KOPT-K1 (cell line): ENCODE measurements around the gene ZCCHC3.

ENCODE experiments used
- H3K27ac ChIP-seq: fragments of 200-600 bp; sonication (generic); 2 replicates; pipeline ENCODE4 v1.5.1; 2016; ENCODE audit warnings: antibody characterized with exemption, mild to moderate bottlenecking, low read depth, low read length; ENCODE audit not compliant: poor library complexity, severe bottlenecking
- H3K36me3 ChIP-seq: fragments of 200-600 bp; sonication (generic); 2 replicates; pipeline ENCODE4 v1.5.1; 2017; ENCODE audit warnings: antibody characterized with exemption, mild to moderate bottlenecking, low read length, moderate library complexity; ENCODE audit not compliant: insufficient read depth
- H3K9me3 ChIP-seq: fragments of 200-600 bp; sonication (generic); 2 replicates; pipeline ENCODE4 v1.5.1; 2017; ENCODE audit warnings: antibody characterized with exemption, low read length, mild to moderate bottlenecking; ENCODE audit not compliant: insufficient read depth, poor library complexity, severe bottlenecking

ZCCHC3 gene

GRCh38 chr20:275791-276190, 21.6 kb upstream of the ZCCHC3 start:
- Histone ChIP-seq H3K36me3 (peaks cover 36% of the 10 kb centered on the region; the same call in 1 of the 2 replicates), H3K27ac (no peak overlapping the region), H3K9me3 (no peaks in the 10 kb centered on the region)

GRCh38 chr20:276620-277495, 20.5 kb upstream of the ZCCHC3 start:
- Histone ChIP-seq H3K27ac (no peak overlapping the region), H3K9me3 (no peaks in the 10 kb centered on the region), H3K36me3 (peaks cover 43% of the 10 kb centered on the region; the same call in 1 of the 2 replicates)

- Histone ChIP-seq H3K9me3 (no peaks in the 10 kb centered on the region), H3K36me3 (peaks cover 45% of the 10 kb centered on the region; the same call in 1 of the 2 replicates), H3K27ac (no peak overlapping the region)
These were observed 19.9 kb upstream of the ZCCHC3 start for GRCh38 chr20:277496-277781.

- H3K27ac ChIP-seq, result no peak overlapping the region
- peaks cover 45% of the 10 kb centered on the region for H3K36me3 ChIP-seq
- no peaks in the 10 kb centered on the region for H3K9me3 ChIP-seq
These were observed 19.2 kb upstream of the ZCCHC3 start for GRCh38 chr20:278181-278580.

GRCh38 chr20:278607-279571, 18.5 kb upstream of the ZCCHC3 start:
- Histone ChIP-seq H3K36me3 (peaks cover 48% of the 10 kb centered on the region), H3K27ac (no peak overlapping the region), H3K9me3 (no peaks in the 10 kb centered on the region)

- H3K36me3 ChIP-seq, result peaks cover 19% of the 10 kb centered on the region
- H3K9me3 ChIP-seq, result no peaks in the 10 kb centered on the region
- H3K27ac ChIP-seq, result no peak overlapping the region
These were observed 13.2 kb upstream of the ZCCHC3 start for GRCh38 chr20:284172-284571.

GRCh38 chr20:286508-286907, 10.9 kb upstream of the ZCCHC3 start:
- Histone ChIP-seq H3K27ac (no peak overlapping the region), H3K9me3 (no peaks in the 10 kb centered on the region)

GRCh38 chr20:288956-289692, 8.2 kb upstream of the ZCCHC3 start:
- Histone ChIP-seq H3K27ac (peak overlapping the region; percentile 70), H3K9me3 (no peaks in the 10 kb centered on the region), H3K36me3 (no peaks in the 10 kb centered on the region)

More at GRCh38 chr20:286508-286907, 10.9 kb upstream of the ZCCHC3 start:
- H3K36me3 ChIP-seq, result peaks cover 10% of the 10 kb centered on the region

- Histone ChIP-seq H3K27ac (peak overlapping the region; percentile 70), H3K36me3 (no peaks in the 10 kb centered on the region), H3K9me3 (no peaks in the 10 kb centered on the region)
These were observed 7.7 kb upstream of the ZCCHC3 start for GRCh38 chr20:289693-290083.

- H3K36me3 ChIP-seq, result no peaks in the 10 kb centered on the region
- H3K9me3 ChIP-seq, result no peaks in the 10 kb centered on the region
- H3K27ac ChIP-seq, result peak within 1 kb of the TSS; percentile 70
These were observed 7.1 kb upstream of the ZCCHC3 start, which contains the start of gene C20orf96 for GRCh38 chr20:290084-290831. Gene C20orf96, minus strand, starts transcription at chr20:290750. Its CDS starts 140 bp downstream, at chr20:290610.

- H3K9me3 ChIP-seq, result no peaks in the 10 kb centered on the region
- H3K36me3 ChIP-seq, result peaks cover 6% of the 10 kb centered on the region
- H3K27ac ChIP-seq, result no peak overlapping the region
These were observed 2.8 kb upstream of the ZCCHC3 start for GRCh38 chr20:294602-295001.

- Histone ChIP-seq H3K36me3 (peaks cover 18% of the 10 kb centered on the region), H3K27ac (no peak overlapping the region), H3K9me3 (no peaks in the 10 kb centered on the region)
These were observed 1.6 kb upstream of the ZCCHC3 start for GRCh38 chr20:295804-296203.

- Histone ChIP-seq H3K9me3 (no peaks in the 10 kb centered on the region), H3K27ac (peak overlapping the region; percentile 92), H3K36me3 (peaks cover 34% of the 10 kb centered on the region)
These were observed 780 bp downstream of the ZCCHC3 start for GRCh38 chr20:297925-298775.
